GM12874 (cell line): ENCODE results near the gene THOC1.

ENCODE experiments used
- TF ChIP-seq, protein P1 (sequence below): IDR thresholded peaks from 2 replicates; pipeline ENCODE4 v1.5.1; 2011; ENCODE audit warnings: low read depth, mild to moderate bottlenecking, control low read depth, low read length, moderate library complexity; ENCODE audit not compliant: insufficient read depth

Gene THOC1

DNA sequence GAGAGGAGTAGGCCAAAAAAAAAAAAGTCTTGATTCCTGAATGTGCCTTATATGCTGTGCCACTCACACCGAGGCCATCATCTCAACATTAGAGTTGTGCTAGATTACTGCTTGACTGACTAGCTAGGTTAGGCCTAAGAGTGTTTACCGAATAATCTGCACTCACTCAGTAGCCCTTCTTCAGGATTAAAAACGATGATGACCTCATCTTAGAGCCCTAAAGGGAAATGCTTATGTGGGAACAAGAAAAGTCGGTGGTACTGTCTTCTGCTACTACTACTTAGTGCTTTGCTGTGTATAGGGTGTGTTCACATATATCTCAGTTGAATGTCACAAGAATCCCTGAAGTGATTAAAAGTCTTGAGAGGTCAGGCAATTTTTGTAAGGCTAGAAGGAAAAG, 54.3 kb downstream of the THOC1 start:
- TF ChIP-seq, protein P1, sequence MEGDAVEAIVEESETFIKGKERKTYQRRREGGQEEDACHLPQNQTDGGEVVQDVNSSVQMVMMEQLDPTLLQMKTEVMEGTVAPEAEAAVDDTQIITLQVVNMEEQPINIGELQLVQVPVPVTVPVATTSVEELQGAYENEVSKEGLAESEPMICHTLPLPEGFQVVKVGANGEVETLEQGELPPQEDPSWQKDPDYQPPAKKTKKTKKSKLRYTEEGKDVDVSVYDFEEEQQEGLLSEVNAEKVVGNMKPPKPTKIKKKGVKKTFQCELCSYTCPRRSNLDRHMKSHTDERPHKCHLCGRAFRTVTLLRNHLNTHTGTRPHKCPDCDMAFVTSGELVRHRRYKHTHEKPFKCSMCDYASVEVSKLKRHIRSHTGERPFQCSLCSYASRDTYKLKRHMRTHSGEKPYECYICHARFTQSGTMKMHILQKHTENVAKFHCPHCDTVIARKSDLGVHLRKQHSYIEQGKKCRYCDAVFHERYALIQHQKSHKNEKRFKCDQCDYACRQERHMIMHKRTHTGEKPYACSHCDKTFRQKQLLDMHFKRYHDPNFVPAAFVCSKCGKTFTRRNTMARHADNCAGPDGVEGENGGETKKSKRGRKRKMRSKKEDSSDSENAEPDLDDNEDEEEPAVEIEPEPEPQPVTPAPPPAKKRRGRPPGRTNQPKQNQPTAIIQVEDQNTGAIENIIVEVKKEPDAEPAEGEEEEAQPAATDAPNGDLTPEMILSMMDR: no peak

DNA sequence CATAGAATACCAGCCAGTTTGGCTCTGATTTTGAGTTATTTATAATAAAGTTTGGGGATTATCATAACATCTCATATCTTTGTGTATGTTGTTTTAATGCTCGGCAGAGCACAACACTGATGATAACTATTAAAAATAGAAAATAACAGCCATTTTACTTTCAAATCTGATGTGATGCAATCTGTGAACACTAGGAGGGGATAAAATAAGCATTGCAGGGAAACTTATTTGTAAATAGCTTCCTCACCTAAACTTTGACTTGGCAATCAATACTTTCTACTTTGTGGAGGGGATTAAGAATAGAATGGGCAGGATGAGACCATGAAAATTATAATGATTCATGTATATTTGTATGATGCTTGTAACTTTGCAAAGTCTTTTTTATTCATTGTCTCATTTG, 55.1 kb downstream of the THOC1 start:
- TF ChIP-seq, protein P1: no peak

DNA sequence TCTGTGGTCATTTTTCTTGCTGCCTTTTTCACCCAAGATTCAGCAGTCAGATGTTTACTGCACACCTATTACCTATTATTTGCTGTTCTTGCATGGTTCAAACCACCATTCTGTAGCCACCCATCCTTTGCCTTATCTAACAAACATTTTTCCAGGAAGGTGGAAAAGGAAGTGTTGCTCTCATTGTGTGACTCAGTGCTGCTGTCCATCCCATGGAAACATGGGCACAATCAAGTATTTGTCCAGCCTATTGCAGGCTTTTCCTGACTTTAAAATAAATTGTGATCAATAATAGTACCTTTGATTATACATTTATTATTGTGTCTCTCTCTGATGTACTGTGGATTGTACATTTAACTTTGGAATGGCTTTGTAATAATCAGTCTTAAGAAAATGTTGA, 56.3 kb downstream of the THOC1 start:
- TF ChIP-seq, protein P1: no peak

DNA sequence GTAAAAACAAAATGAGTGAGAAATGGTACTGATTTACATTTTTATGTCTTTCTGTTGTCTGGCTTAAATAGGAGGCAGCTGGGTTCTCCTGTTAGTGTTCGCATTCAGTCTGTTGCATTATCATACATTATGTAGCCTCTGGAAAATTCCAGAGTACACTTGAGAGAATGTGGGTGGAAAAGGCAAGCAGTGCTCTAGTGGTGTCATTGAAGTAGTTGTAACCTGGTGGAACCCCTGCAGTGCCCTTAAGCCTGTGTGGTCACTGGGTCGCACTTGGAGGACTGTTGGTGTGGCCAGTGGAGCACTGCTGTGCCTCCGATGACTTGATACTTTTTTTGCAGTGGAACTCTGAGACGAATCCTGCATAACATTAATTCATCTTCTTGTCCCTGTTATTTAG, 57.1 kb downstream of the THOC1 start:
- TF ChIP-seq, protein P1: no peak

DNA sequence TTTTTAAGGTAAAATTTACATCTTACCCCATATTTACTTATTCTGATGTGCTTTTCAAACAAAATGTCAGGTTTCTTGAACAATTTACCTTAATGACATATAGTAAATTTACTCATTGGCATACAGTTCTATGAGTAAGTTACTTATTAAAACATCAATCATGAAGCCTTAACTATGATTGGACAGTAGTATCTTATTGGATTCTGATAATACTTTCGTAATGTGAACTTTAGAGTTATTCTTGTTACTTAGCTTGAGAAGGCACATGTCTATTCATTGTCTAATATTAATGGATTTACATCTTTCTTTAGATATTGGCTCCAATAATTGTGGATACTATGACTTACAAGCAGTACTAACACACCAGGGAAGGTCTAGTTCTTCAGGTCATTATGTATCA, 57.8 kb downstream of the THOC1 start:
- TF ChIP-seq, protein P1: no peak

DNA sequence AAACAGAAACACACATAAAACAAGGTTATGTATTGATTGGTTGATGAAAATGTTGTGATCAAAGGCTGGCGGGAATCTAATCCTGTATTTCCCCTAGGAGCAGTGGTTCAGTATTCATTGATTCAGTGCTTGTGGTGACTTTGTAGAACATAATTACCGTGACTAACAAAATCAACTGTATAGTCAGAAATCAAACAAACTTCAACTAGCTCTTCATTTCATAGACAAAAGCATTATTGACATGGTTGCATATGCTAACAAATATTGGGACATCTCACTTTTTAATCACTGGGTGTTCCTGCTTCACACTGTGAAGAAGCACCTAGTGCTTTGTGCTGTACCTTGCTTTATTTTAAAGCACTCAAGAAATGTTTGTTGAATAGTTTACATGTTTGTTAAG, 68.1 kb downstream of the THOC1 start:
- TF ChIP-seq, protein P1: no peak

DNA sequence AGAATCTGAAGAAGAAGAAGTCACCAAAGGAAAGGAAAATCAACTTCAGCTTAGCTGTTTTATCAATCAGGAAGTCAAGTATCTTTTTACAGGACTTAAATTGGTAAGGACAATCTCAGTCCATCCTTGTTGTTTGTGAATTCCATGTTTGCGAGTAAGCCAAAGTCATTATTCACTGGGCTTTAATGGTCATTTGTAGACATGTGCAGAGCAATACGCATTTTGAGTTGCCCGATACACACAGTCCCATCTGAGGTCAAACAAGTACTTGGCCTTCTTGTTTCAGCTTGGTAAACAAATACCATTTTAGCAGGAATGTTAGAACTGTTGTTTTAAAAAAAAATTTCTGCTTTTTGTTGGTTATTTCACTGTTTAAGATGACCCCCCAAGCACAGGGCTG, 68.6 kb downstream of the THOC1 start:
- TF ChIP-seq, protein P1: no peak

DNA sequence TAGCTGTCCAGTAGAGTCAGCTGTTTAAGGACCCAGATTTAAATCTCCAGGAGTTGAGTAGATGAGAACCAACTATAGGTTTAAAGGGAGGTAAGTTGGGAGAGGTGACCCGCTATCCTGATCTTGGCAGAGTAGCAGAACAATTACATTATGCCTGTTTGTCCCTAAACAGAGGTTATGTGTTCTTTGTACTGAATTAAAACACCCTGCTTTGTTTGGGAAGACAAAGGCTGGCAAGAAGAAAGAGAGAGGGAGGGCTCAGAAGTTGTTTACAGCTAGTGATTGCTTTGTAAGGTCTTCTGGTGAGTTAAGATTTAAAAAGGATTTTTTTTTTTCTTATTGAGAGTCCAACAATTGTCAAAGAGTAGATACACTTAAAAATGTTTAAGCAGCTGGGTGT, 72.2 kb downstream of the THOC1 start:
- TF ChIP-seq, protein P1: no peak
